Endothelial cell of umbilical vein (primary cell): Measurements from ENCODE around the gene SV2C. TPM values are rescaled to one million over a fixed set of nuclear protein-coding genes. Genes with fewer than 3 reads are reported as not detected.

Experiments
- BruUV-seq: library from RNA; stranded (reverse); fragments of 400-500 nt; replicated peaks from 2 replicates; lab custom pipeline; 2021; lab: Mats Ljungman, UMichigan
- CTCF ChIA-PET: fragments of 300-600, 350-600 bp; sonication (Branson Sonifier 250); formaldehyde crosslinking; loops from one replicate; lab custom pipeline; 2021; ENCODE audit warnings: antibody characterized with exemption, inconsistent platforms; lab: Charles Lee
- POLR2A ChIA-PET: fragments of 300-600, 350-600 bp; sonication (Branson Sonifier 250); formaldehyde crosslinking; loops from one replicate; lab custom pipeline; 2021; ENCODE audit warnings: antibody characterized with exemption, inconsistent platforms; lab: Charles Lee
- DNase-seq: peaks from one replicate; pipeline ENCODE4 v3.0.0-alpha.2; 2011; ENCODE audit warnings: low read depth, low spot score
- FAIRE-seq: peaks from 2 replicates; lab custom pipeline; 2011; peaks lifted over from hg19 to GRCh38; lab: Jason Lieb, UNC
- H2AFZ ChIP-seq: 2 replicates; pipeline ENCODE4 v1.6.0; 2012; ENCODE audit warnings: low read depth, low read length, control low read depth, inconsistent platforms
- H3K27ac ChIP-seq: 2 replicates; pipeline ENCODE4 v1.5.1; 2011; ENCODE audit warnings: low read depth, mild to moderate bottlenecking, control low read depth, low read length, moderate library complexity; ENCODE audit not compliant: insufficient read depth
- H3K27me3 ChIP-seq, 2 experiments: 2 replicates each; pipeline versions ENCODE4 v1.6.0 to v1.6.1; 2011; ENCODE audit warnings: low read length in 2 of 2, mixed read lengths in 1 of 2; ENCODE audit not compliant: control insufficient read depth in 2 of 2, insufficient read depth in 2 of 2
- H3K36me3 ChIP-seq, 2 experiments: 2 replicates in 1 of 2; 3 replicates in 1 of 2; pipeline ENCODE4 v1.5.1; 2011; ENCODE audit warnings: low read length in 2 of 2, mild to moderate bottlenecking in 1 of 2, moderate library complexity in 1 of 2; ENCODE audit not compliant: control insufficient read depth in 2 of 2, insufficient read depth in 2 of 2; ENCODE audit errors: extremely low read depth in 1 of 2
- H3K4me1 ChIP-seq: 3 replicates; pipeline ENCODE4 v1.5.1; 2011; ENCODE audit warnings: mild to moderate bottlenecking, low read length; ENCODE audit not compliant: control insufficient read depth, insufficient read depth; ENCODE audit errors: extremely low read depth
- H3K4me2 ChIP-seq: 2 replicates; pipeline ENCODE4 v1.6.1; 2011; ENCODE audit warnings: low read length, control low read depth, mixed read lengths; ENCODE audit not compliant: insufficient read depth
- H3K4me3 ChIP-seq, 3 experiments: fragments of 200-600 bp in 1 of 3; sonication (generic), shearing (Covaris generic) in 1 of 3; replicated peaks in 1 of 3; 2 replicates each; pipeline ENCODE4 v1.5.1; 2011 to 2016; ENCODE audit warnings: control low read depth in 3 of 3, low read length in 3 of 3, mild to moderate bottlenecking in 2 of 3, inconsistent platforms in 1 of 3, low read depth in 1 of 3, moderate library complexity in 1 of 3; ENCODE audit not compliant: insufficient read depth in 1 of 3
- H3K79me2 ChIP-seq: 2 replicates; pipeline ENCODE4 v1.6.0; 2012; ENCODE audit warnings: low read length, inconsistent platforms; ENCODE audit not compliant: control insufficient read depth, insufficient read depth
- H3K9ac ChIP-seq: replicated peaks from 2 replicates; pipeline ENCODE3; 2011; ENCODE audit warnings: low read length, control low read depth; ENCODE audit not compliant: insufficient read depth; ENCODE audit errors: extremely low read depth
- H3K9me1 ChIP-seq: replicated peaks from 3 replicates; pipeline ENCODE4 v1.6.0; 2011; ENCODE audit warnings: mild to moderate bottlenecking, low read length; ENCODE audit not compliant: control insufficient read depth, insufficient read depth; ENCODE audit errors: extremely low read depth
- H3K9me3 ChIP-seq: replicated peaks from 2 replicates; pipeline ENCODE4 v1.5.1; 2012; ENCODE audit warnings: low read length, inconsistent platforms; ENCODE audit not compliant: control insufficient read depth, insufficient read depth
- H4K20me1 ChIP-seq: replicated peaks from 2 replicates; pipeline ENCODE3; 2011; ENCODE audit warnings: mild to moderate bottlenecking, low read length; ENCODE audit not compliant: control insufficient read depth, insufficient read depth; ENCODE audit errors: extremely low read depth
- EZH2 ChIP-seq: IDR thresholded peaks from 2 replicates; pipeline ENCODE4 v1.6.1; 2012; ENCODE audit warnings: borderline replicate concordance, low read depth, mild to moderate bottlenecking, moderate library complexity, low read length, inconsistent platforms; ENCODE audit not compliant: severe bottlenecking
- FOS ChIP-seq: IDR thresholded peaks from 2 replicates; pipeline ENCODE4 v1.6.1; 2011; ENCODE audit warnings: mild to moderate bottlenecking, low read length, moderate library complexity, borderline replicate concordance; ENCODE audit not compliant: insufficient read depth
- GATA2 ChIP-seq: IDR thresholded peaks from 2 replicates; pipeline ENCODE4 v1.7.0; 2011; ENCODE audit warnings: low read depth, mild to moderate bottlenecking, moderate library complexity, mixed read lengths, low read length; ENCODE audit not compliant: insufficient read length, insufficient read depth
- JUN ChIP-seq: IDR thresholded peaks from 2 replicates; pipeline ENCODE4 v1.6.1; 2011; ENCODE audit warnings: borderline replicate concordance, low read depth; ENCODE audit not compliant: insufficient read length, insufficient read depth
- MYC ChIP-seq: IDR thresholded peaks from one replicate; pipeline ENCODE4 v1.6.1; 2011; ENCODE audit warnings: mild to moderate bottlenecking, low read depth, low read length
- POLR2A ChIP-seq: IDR thresholded peaks from 2 replicates; pipeline ENCODE4 v1.6.1; 2012; ENCODE audit warnings: low read depth, mild to moderate bottlenecking, control low read depth, low read length
- POLR2AphosphoS5 ChIP-seq: IDR thresholded peaks from 2 replicates; pipeline ENCODE4 v1.6.1; 2012; ENCODE audit warnings: low read depth, mild to moderate bottlenecking, control low read depth, low read length, moderate library complexity; ENCODE audit not compliant: insufficient read depth
- dilution Hi-C: fragments of 300-500 bp; cut with MboI; formaldehyde crosslinking; loops from one replicate; pipeline ENCODE4 v1.15.0; 2019; ENCODE audit warnings: low sequenced_read_pairs; ENCODE audit not compliant: extremely low pct_ligation_motif_present
- intact Hi-C: fragments of 100-400 bp; cut with micrococcal nuclease; formaldehyde crosslinking; loops from one replicate; pipeline ENCODE4 v1.10.0; 2022
- polyA plus RNA-seq, 4 experiments: library from polyadenylated mRNA; depleted of rRNA in 3 of 4; stranded (reverse) in 3 of 4; unstranded in 1 of 4; fragments of >200 nt; gene quantifications; 2 replicates each; pipeline versions ENCODE4 v1.2.1 to v1.2.3, GENCODE V29; 2011 to 2012; ENCODE audit warnings: missing spikeins in 1 of 4
- total RNA-seq: library from RNA; stranded (reverse); gene quantifications from 2 replicates; pipeline ENCODE4 v1.2.3, GENCODE V29; 2021
- TF ChIP-seq, protein P1 (sequence below): IDR thresholded peaks from 2 replicates; pipeline ENCODE4 v1.6.1; 2011; ENCODE audit not compliant: insufficient read depth, insufficient read length
- TF ChIP-seq, protein P2 (sequence below), 2 donors: IDR thresholded peaks; 1 replicate in 1 of 2; 2 replicates in 1 of 2; pipeline ENCODE4 v1.5.1; 2011; ENCODE audit warnings: low read length in 2 of 2, mild to moderate bottlenecking in 2 of 2, moderate library complexity in 2 of 2, control low read depth in 1 of 2, inconsistent platforms in 1 of 2, low read depth in 1 of 2; ENCODE audit not compliant: insufficient read depth in 1 of 2; ENCODE audit errors: extremely low read depth in 1 of 2

Gene SV2C
- total and polyA plus RNA-seq, 2 donors (not counting 3 experiments of a cell fraction or from before 2014, with no cell fraction given): not detected

DNA sequence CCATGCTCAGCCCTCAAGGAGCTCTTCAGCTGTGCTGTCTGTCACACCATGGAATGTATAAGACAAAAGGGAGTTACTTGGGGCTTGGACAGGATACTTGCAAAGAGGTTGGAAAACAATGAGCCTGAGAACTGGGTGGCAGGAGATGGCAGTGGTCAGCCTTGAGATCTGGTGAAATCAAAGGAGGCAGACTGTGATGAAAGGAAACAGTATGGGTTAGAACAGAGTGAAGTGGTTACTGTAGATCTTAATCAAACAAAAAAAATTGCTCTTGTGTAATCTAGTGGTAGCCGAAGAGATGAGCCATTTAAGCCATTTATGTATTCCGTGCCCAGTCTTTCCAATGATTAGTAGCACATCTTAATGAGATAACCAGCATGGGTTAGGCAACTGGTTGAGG, 142.2 kb downstream of the SV2C start:
- no peak overlapping the region for H3K9ac ChIP-seq
- intact Hi-C loops (no loop called here), dilution Hi-C loops (no loop called here)
- ChIA-PET CTCF (no interaction called here), POLR2A (no interaction called here)
- no peak overlapping the region for H3K27ac ChIP-seq
- H3K9me3 ChIP-seq: no peaks in the 10 kb centered on the region
- H3K4me3 ChIP-seq: no peak overlapping the region
- H2AFZ ChIP-seq: no peak overlapping the region
- no peaks in the 10 kb centered on the region for H4K20me1 ChIP-seq
- BruUV-seq: no TSS peak
- no peaks in the 10 kb centered on the region for H3K36me3 ChIP-seq
- DNase-seq (no peak), FAIRE-seq (no peak)
- TF ChIP-seq EZH2: no peak
- H3K79me2 ChIP-seq: no peaks in the 10 kb centered on the region
- no peaks in the 10 kb centered on the region for H3K4me1 ChIP-seq
- H3K4me2 ChIP-seq: no peak overlapping the region
- H3K9me1 ChIP-seq: no peaks in the 10 kb centered on the region
- H3K27me3 ChIP-seq: no peaks in the 10 kb centered on the region

DNA sequence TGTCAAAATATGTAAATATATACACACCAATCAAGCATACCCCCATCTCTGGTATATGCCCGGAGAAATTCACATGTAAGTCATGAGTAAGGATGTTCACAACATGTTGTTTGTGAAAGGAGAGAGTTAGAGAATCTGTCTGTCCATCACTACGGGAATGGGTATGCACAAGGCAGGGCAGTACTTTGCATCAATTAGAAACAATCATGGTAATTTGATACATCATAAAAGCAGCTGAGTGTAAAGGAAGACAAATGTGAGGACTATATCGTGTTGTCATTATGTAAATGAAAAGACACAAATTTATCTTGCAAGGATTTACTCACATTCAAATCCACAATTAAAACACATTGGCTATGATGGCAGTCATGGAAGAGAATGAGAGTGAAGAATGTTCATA, 146.7 kb downstream of the SV2C start:
- DNase-seq (no peak), FAIRE-seq (no peak)
- H3K4me1 ChIP-seq: no peaks in the 10 kb centered on the region
- intact Hi-C loops (no loop called here), dilution Hi-C loops (no loop called here)
- no peaks in the 10 kb centered on the region for H3K27me3 ChIP-seq
- no peaks in the 10 kb centered on the region for H3K36me3 ChIP-seq
- H3K9ac ChIP-seq: no peak overlapping the region
- no peak overlapping the region for H3K27ac ChIP-seq
- CTCF ChIA-PET: no interaction called here
- no peaks in the 10 kb centered on the region for H3K9me3 ChIP-seq
- no peak overlapping the region for H2AFZ ChIP-seq
- no peak overlapping the region for H3K4me3 ChIP-seq
- POLR2A ChIA-PET: no interaction called here
- H3K9me1 ChIP-seq: no peaks in the 10 kb centered on the region
- no peaks in the 10 kb centered on the region for H4K20me1 ChIP-seq
- H3K79me2 ChIP-seq: no peaks in the 10 kb centered on the region
- H3K4me2 ChIP-seq: no peak overlapping the region
- BruUV-seq: no TSS peak
- TF ChIP-seq GATA2 (no peak), JUN (no peak), MYC (no peak), POLR2A (no peak), FOS (no peak), EZH2 (no peak), POLR2AphosphoS5 (no peak)
- TF ChIP-seq, protein P1, sequence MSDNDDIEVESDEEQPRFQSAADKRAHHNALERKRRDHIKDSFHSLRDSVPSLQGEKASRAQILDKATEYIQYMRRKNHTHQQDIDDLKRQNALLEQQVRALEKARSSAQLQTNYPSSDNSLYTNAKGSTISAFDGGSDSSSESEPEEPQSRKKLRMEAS: no peak
- TF ChIP-seq, protein P2, sequence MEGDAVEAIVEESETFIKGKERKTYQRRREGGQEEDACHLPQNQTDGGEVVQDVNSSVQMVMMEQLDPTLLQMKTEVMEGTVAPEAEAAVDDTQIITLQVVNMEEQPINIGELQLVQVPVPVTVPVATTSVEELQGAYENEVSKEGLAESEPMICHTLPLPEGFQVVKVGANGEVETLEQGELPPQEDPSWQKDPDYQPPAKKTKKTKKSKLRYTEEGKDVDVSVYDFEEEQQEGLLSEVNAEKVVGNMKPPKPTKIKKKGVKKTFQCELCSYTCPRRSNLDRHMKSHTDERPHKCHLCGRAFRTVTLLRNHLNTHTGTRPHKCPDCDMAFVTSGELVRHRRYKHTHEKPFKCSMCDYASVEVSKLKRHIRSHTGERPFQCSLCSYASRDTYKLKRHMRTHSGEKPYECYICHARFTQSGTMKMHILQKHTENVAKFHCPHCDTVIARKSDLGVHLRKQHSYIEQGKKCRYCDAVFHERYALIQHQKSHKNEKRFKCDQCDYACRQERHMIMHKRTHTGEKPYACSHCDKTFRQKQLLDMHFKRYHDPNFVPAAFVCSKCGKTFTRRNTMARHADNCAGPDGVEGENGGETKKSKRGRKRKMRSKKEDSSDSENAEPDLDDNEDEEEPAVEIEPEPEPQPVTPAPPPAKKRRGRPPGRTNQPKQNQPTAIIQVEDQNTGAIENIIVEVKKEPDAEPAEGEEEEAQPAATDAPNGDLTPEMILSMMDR (IDR thresholded peaks at IDR 0.05; ENCODE audit: extremely low read depth in 1 of 2, insufficient read depth in 1 of 2, low read depth in 1 of 2, low read length in 2 of 2): no peak
